BLaER1 (cell line): ENCODE measurements around the gene MCCC2.

ENCODE experiments used
- H3K27ac ChIP-seq: shearing (Covaris generic); formaldehyde crosslinking; 2 replicates; pipeline ENCODE4 v1.8.1; 2022
- H3K27me3 ChIP-seq: shearing (Covaris generic); formaldehyde crosslinking; 2 replicates; pipeline ENCODE4 v1.8.1; 2022
- H3K36me3 ChIP-seq: shearing (Covaris generic); formaldehyde crosslinking; 2 replicates; pipeline ENCODE4 v1.8.1; 2022
- H3K4me1 ChIP-seq: shearing (Covaris generic); formaldehyde crosslinking; 2 replicates; pipeline ENCODE4 v1.8.1; 2022
- H3K4me2 ChIP-seq: shearing (Covaris generic); formaldehyde crosslinking; 2 replicates; pipeline ENCODE4 v1.8.1; 2022
- H3K4me3 ChIP-seq: shearing (Covaris generic); formaldehyde crosslinking; 2 replicates; pipeline ENCODE4 v1.8.1; 2022
- H3K9ac ChIP-seq: shearing (Covaris generic); formaldehyde crosslinking; 2 replicates; pipeline ENCODE4 v1.8.1; 2022
- H3K9me3 ChIP-seq: shearing (Covaris generic); formaldehyde crosslinking; 2 replicates; pipeline ENCODE4 v1.8.1; 2022
- H4K20me1 ChIP-seq: shearing (Covaris generic); formaldehyde crosslinking; 2 replicates; pipeline ENCODE4 v1.8.1; 2022
- Cebpa-rat ChIP-seq: shearing (Covaris generic); IDR thresholded peaks from 2 replicates; pipeline ENCODE4 v1.8.1; 2022

Gene MCCC2

GRCh38 chr5:71693828-71694427 is 106.8 kb downstream of the MCCC2 start:
- 0 out of 2 replicates have a peak, but pooled peaks cover 6% of the 10 kb centered on the region for H3K9me3 ChIP-seq
- H3K9ac ChIP-seq: peak overlapping the region; percentile 5; the same call in 1 of the 2 replicates
- no peaks in the 10 kb centered on the region for H3K27me3 ChIP-seq
- peak overlapping the region; percentile 69 for H3K4me2 ChIP-seq
- no peak overlapping the region for H3K4me3 ChIP-seq
- H3K27ac ChIP-seq: peak overlapping the region; percentile 18; the same call in 1 of the 2 replicates
- no peaks in the 10 kb centered on the region for H3K36me3 ChIP-seq
- no peaks in the 10 kb centered on the region for H4K20me1 ChIP-seq
- no peak for TF ChIP-seq Cebpa-rat
- H3K4me1 ChIP-seq: peaks cover 52% of the 10 kb centered on the region

GRCh38 chr5:71695071-71695470 is 107.9 kb downstream of the MCCC2 start:
- Histone ChIP-seq H3K27ac (no peak overlapping the region), H3K4me2 (peak overlapping the region; percentile 69; the same call in 1 of the 2 replicates), H4K20me1 (no peaks in the 10 kb centered on the region), H3K9ac (no peak overlapping the region), H3K4me1 (peaks cover 56% of the 10 kb centered on the region), H3K27me3 (no peaks in the 10 kb centered on the region), H3K36me3 (no peaks in the 10 kb centered on the region), H3K4me3 (no peak overlapping the region), H3K9me3 (0 out of 2 replicates have a peak, but pooled peaks cover 6% of the 10 kb centered on the region)
- TF ChIP-seq Cebpa-rat: no peak

- 0 out of 2 replicates have a peak, but pooled peaks cover 6% of the 10 kb centered on the region for H3K9me3 ChIP-seq
- H3K4me1 ChIP-seq: peaks cover 56% of the 10 kb centered on the region
- H3K36me3 ChIP-seq: no peaks in the 10 kb centered on the region
- H4K20me1 ChIP-seq: no peaks in the 10 kb centered on the region
- no peaks in the 10 kb centered on the region for H3K27me3 ChIP-seq
- TF ChIP-seq Cebpa-rat: no peak
- no peak overlapping the region for H3K27ac ChIP-seq
- H3K9ac ChIP-seq: no peak overlapping the region
- no peak overlapping the region for H3K4me2 ChIP-seq
- no peak overlapping the region for H3K4me3 ChIP-seq
Observed at GRCh38 chr5:71695595-71695994, 108.5 kb downstream of the MCCC2 start.

- Histone ChIP-seq H3K9ac (no peak overlapping the region), H3K4me3 (peak overlapping the region; percentile 25), H3K4me2 (peak overlapping the region; percentile 75), H3K27ac (peak overlapping the region; percentile 61), H3K4me1 (peaks cover 56% of the 10 kb centered on the region), H3K36me3 (no peaks in the 10 kb centered on the region), H3K9me3 (0 out of 2 replicates have a peak, but pooled peaks cover 6% of the 10 kb centered on the region), H4K20me1 (no peaks in the 10 kb centered on the region), H3K27me3 (no peaks in the 10 kb centered on the region)
- TF ChIP-seq Cebpa-rat: no peak
Observed at GRCh38 chr5:71697967-71698366, 110.8 kb downstream of the MCCC2 start.

- Histone ChIP-seq H3K27ac (no peak overlapping the region), H3K36me3 (no peaks in the 10 kb centered on the region), H3K4me2 (peak overlapping the region; percentile 3; the same call in 1 of the 2 replicates), H3K4me1 (peaks cover 45% of the 10 kb centered on the region), H3K9me3 (0 out of 2 replicates have a peak, but pooled peaks cover 6% of the 10 kb centered on the region), H3K4me3 (no peak overlapping the region), H4K20me1 (no peaks in the 10 kb centered on the region), H3K9ac (no peak overlapping the region), H3K27me3 (no peaks in the 10 kb centered on the region)
- no peak for TF ChIP-seq Cebpa-rat
Observed at GRCh38 chr5:71699233-71699632, 112.1 kb downstream of the MCCC2 start.

GRCh38 chr5:71699751-71700150 is 112.6 kb downstream of the MCCC2 start:
- H3K9ac ChIP-seq: no peak overlapping the region
- H3K9me3 ChIP-seq: 0 out of 2 replicates have a peak, but pooled peaks cover 6% of the 10 kb centered on the region
- no peaks in the 10 kb centered on the region for H3K27me3 ChIP-seq
- H3K36me3 ChIP-seq: no peaks in the 10 kb centered on the region
- H3K27ac ChIP-seq: no peak overlapping the region
- H4K20me1 ChIP-seq: no peaks in the 10 kb centered on the region
- no peak overlapping the region for H3K4me2 ChIP-seq
- no peak for TF ChIP-seq Cebpa-rat
- no peak overlapping the region for H3K4me3 ChIP-seq
- peaks cover 40% of the 10 kb centered on the region for H3K4me1 ChIP-seq

GRCh38 chr5:71700803-71701202 is 113.7 kb downstream of the MCCC2 start:
- no peaks in the 10 kb centered on the region for H4K20me1 ChIP-seq

GRCh38 chr5:71701407-71701806 is 114.3 kb downstream of the MCCC2 start:
- H3K27ac ChIP-seq: no peak overlapping the region
- H4K20me1 ChIP-seq: no peaks in the 10 kb centered on the region
- no peaks in the 10 kb centered on the region for H3K36me3 ChIP-seq
- H3K4me3 ChIP-seq: no peak overlapping the region
- TF ChIP-seq Cebpa-rat: no peak
- peaks cover 29% of the 10 kb centered on the region for H3K4me1 ChIP-seq
- H3K9me3 ChIP-seq: 0 out of 2 replicates have a peak, but pooled peaks cover 6% of the 10 kb centered on the region
- no peak overlapping the region for H3K9ac ChIP-seq
- H3K27me3 ChIP-seq: no peaks in the 10 kb centered on the region
- no peak overlapping the region for H3K4me2 ChIP-seq

More at GRCh38 chr5:71700803-71701202, 113.7 kb downstream of the MCCC2 start:
- no peaks in the 10 kb centered on the region for H3K27me3 ChIP-seq
- H3K4me1 ChIP-seq: peaks cover 31% of the 10 kb centered on the region
- H3K4me3 ChIP-seq: no peak overlapping the region
- no peaks in the 10 kb centered on the region for H3K36me3 ChIP-seq
- no peak overlapping the region for H3K27ac ChIP-seq
- no peak overlapping the region for H3K4me2 ChIP-seq
- no peak overlapping the region for H3K9ac ChIP-seq
- TF ChIP-seq Cebpa-rat: no peak
- H3K9me3 ChIP-seq: 0 out of 2 replicates have a peak, but pooled peaks cover 6% of the 10 kb centered on the region

- Histone ChIP-seq H3K27ac (no peak overlapping the region), H3K4me2 (no peak overlapping the region), H3K27me3 (no peaks in the 10 kb centered on the region), H4K20me1 (no peaks in the 10 kb centered on the region), H3K9ac (no peak overlapping the region), H3K36me3 (no peaks in the 10 kb centered on the region), H3K4me1 (peaks cover 5% of the 10 kb centered on the region; the same call in 1 of the 2 replicates), H3K9me3 (no peaks in the 10 kb centered on the region), H3K4me3 (no peak overlapping the region)
- TF ChIP-seq Cebpa-rat: no peak
Observed at GRCh38 chr5:71703941-71704340, 116.8 kb downstream of the MCCC2 start.

GRCh38 chr5:71705421-71705820 is 118.3 kb downstream of the MCCC2 start:
- no peak overlapping the region for H3K9ac ChIP-seq
- no peak for TF ChIP-seq Cebpa-rat
- no peak overlapping the region for H3K4me3 ChIP-seq
- no peaks in the 10 kb centered on the region for H4K20me1 ChIP-seq
- H3K27me3 ChIP-seq: no peaks in the 10 kb centered on the region
- H3K27ac ChIP-seq: no peak overlapping the region
- H3K36me3 ChIP-seq: no peaks in the 10 kb centered on the region
- H3K9me3 ChIP-seq: no peaks in the 10 kb centered on the region
- H3K4me1 ChIP-seq: no peaks in the 10 kb centered on the region
- no peak overlapping the region for H3K4me2 ChIP-seq
